HL-60 (cell line): ENCODE results near the gene USP10.

Experiments used
- CTCF ChIP-seq: IDR thresholded peaks from one replicate; pipeline ENCODE4 v1.5.1; 2011; ENCODE audit warnings: low read length, control low read depth, inconsistent platforms; ENCODE audit not compliant: insufficient read depth
- POLR2AphosphoS5 ChIP-seq: IDR thresholded peaks from 2 replicates; pipeline ENCODE4 v1.6.1; 2012; ENCODE audit warnings: low read depth
- SPI1 ChIP-seq: IDR thresholded peaks from 2 replicates; pipeline ENCODE4 v1.6.1; 2012; ENCODE audit warnings: low read depth, mild to moderate bottlenecking, borderline replicate concordance

GRCh38 chr16:84685210-84685609 is 14.6 kb upstream of the USP10 start:
- TF ChIP-seq CTCF (no peak), POLR2AphosphoS5 (no peak), SPI1 (no peak)
